CD4-positive, alpha-beta T cell (primary cell): ENCODE data around the gene NCKAP1. TPM values are rescaled to one million over a fixed set of nuclear protein-coding genes. Genes with fewer than 3 reads are reported as not detected.

Source experiments
- ATAC-seq: fragments of 200-7000 bp; cut with Tn5 transposase; one replicate; pipeline ENCODE4 v1.10.0; 2022; ENCODE audit warnings: mild to moderate bottlenecking; ENCODE audit not compliant: poor library complexity
- CTCF ChIA-PET: fragments of 350-600 bp; sonication (Branson Sonifier 250); formaldehyde crosslinking; loops from one replicate; lab custom pipeline; 2021; ENCODE audit warnings: antibody characterized with exemption, inconsistent platforms; lab: Charles Lee
- POLR2A ChIA-PET: fragments of 350-600 bp; sonication (Branson Sonifier 250); formaldehyde crosslinking; loops from one replicate; lab custom pipeline; 2021; ENCODE audit warnings: antibody characterized with exemption, inconsistent platforms; lab: Charles Lee
- DNase-seq, 14 experiments: peaks; one replicate each; pipeline ENCODE4 v3.0.0-alpha.2; 2013 to 2020; ENCODE audit warnings: mixed read lengths in 2 of 14
- H3K27ac ChIP-seq, 2 donors: one replicate each; pipeline versions ENCODE4 v1.5.1 to v1.7.0; 2013; ENCODE audit warnings: low read length in 2 of 2, low read depth in 1 of 2, mild to moderate bottlenecking in 1 of 2
- H3K27me3 ChIP-seq, 2 experiments: 1 replicate in 1 of 2; 2 replicates in 1 of 2; pipeline versions ENCODE4 v1.6.1 to v1.7.0; 2013; ENCODE audit warnings: low read length in 2 of 2, control low read depth in 1 of 2, mild to moderate bottlenecking in 1 of 2, moderate library complexity in 1 of 2; ENCODE audit not compliant: insufficient read depth in 2 of 2, control insufficient read depth in 1 of 2
- H3K36me3 ChIP-seq: one replicate; pipeline ENCODE4 v1.6.1; 2013; ENCODE audit warnings: low read length, control low read depth; ENCODE audit not compliant: insufficient read depth
- H3K4me1 ChIP-seq: one replicate; pipeline ENCODE4 v1.6.1; 2013; ENCODE audit warnings: low read length, control low read depth; ENCODE audit not compliant: insufficient read depth
- H3K4me3 ChIP-seq: one replicate; pipeline ENCODE4 v1.5.1; 2013; ENCODE audit warnings: mild to moderate bottlenecking, low read length, moderate library complexity
- H3K9me3 ChIP-seq, 2 experiments: 1 replicate in 1 of 2; 2 replicates in 1 of 2; pipeline versions ENCODE4 v1.6.1 to v1.7.0; 2013; ENCODE audit warnings: low read length in 2 of 2, mild to moderate bottlenecking in 2 of 2, control low read depth in 1 of 2, moderate library complexity in 1 of 2; ENCODE audit not compliant: control insufficient read depth in 1 of 2, insufficient read depth in 1 of 2
- H3K27ac Mint-ChIP-seq: one replicate; pipeline ENCODE4 v1.8.0; 2020; ENCODE audit warnings: mixed read lengths
- H3K27me3 Mint-ChIP-seq: one replicate; pipeline ENCODE4 v1.8.0; 2021; ENCODE audit warnings: mixed read lengths
- H3K36me3 Mint-ChIP-seq: one replicate; pipeline ENCODE4 v1.8.0; 2021; ENCODE audit warnings: low read depth, mixed read lengths
- H3K4me1 Mint-ChIP-seq: one replicate; pipeline ENCODE4 v1.8.0; 2021; ENCODE audit warnings: low read depth, mixed read lengths
- H3K4me3 Mint-ChIP-seq: one replicate; pipeline ENCODE4 v1.8.0; 2020; ENCODE audit warnings: mild to moderate bottlenecking, mixed read lengths
- H3K9me3 Mint-ChIP-seq: one replicate; pipeline ENCODE4 v1.8.0; 2020; ENCODE audit warnings: mixed read lengths
- intact Hi-C, 2 experiments: fragments of 100-400 bp; cut with DNase I in 1 of 2; cut with micrococcal nuclease in 1 of 2; formaldehyde crosslinking; loops; one replicate each; pipeline versions ENCODE4 v1.15.1 to v1.9.0; 2023 to 2025; cut with DNase I, micrococcal nuclease
- total RNA-seq, 174 experiments: library from RNA in 2 of 174; stranded (reverse) in 2 of 174; gene quantifications; one replicate each; pipeline ENCODE4 v1.2.3 and lab custom pipeline; 2021 to 2026
- TF ChIP-seq, protein P1 (sequence below): fragments of 200-600 bp; IDR thresholded peaks from one replicate; pipeline ENCODE4 v1.8.0; 2022; ENCODE audit warnings: antibody characterized with exemption, mild to moderate bottlenecking

Gene NCKAP1
- total RNA-seq, 2 experiments from 2014 or later, result 2.4 to 2.5 TPM

DNA sequence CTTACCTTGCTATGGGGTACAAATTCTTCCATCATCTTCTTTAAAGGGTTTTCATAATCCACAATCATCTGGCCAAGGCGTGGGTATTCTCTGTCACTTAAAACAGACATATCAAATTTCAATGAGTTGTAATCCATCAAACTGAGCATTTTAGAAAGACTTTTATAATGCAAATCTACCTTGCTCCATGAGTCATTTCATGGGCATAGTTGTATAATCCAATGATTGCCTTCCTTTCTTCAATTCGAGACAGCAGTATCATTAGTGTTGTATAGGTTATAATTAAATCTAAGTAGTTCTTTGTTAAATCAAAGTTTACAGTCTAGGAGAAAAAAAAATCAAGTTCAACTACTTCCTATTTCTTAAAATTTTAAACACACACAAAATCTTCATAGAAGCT is 36.3 kb downstream of the NCKAP1 start:
- Mint-ChIP-seq H3K4me1 (no peaks in the 10 kb centered on the region), H3K4me3 (no peak overlapping the region), H3K36me3 (peaks cover 18% of the 10 kb centered on the region), H3K9me3 (no peaks in the 10 kb centered on the region), H3K27ac (no peak overlapping the region), H3K27me3 (no peaks in the 10 kb centered on the region)
- DNase-seq (no peak), ATAC-seq (no peak)
- CTCF ChIA-PET, result no interaction called here
- POLR2A ChIA-PET, result no interaction called here
- H3K36me3 ChIP-seq, result no peaks in the 10 kb centered on the region
- H3K4me3 ChIP-seq, result no peak overlapping the region
- no peaks in the 10 kb centered on the region for H3K4me1 ChIP-seq
- no peaks in the 10 kb centered on the region for H3K27me3 ChIP-seq
- TF ChIP-seq, protein P1, sequence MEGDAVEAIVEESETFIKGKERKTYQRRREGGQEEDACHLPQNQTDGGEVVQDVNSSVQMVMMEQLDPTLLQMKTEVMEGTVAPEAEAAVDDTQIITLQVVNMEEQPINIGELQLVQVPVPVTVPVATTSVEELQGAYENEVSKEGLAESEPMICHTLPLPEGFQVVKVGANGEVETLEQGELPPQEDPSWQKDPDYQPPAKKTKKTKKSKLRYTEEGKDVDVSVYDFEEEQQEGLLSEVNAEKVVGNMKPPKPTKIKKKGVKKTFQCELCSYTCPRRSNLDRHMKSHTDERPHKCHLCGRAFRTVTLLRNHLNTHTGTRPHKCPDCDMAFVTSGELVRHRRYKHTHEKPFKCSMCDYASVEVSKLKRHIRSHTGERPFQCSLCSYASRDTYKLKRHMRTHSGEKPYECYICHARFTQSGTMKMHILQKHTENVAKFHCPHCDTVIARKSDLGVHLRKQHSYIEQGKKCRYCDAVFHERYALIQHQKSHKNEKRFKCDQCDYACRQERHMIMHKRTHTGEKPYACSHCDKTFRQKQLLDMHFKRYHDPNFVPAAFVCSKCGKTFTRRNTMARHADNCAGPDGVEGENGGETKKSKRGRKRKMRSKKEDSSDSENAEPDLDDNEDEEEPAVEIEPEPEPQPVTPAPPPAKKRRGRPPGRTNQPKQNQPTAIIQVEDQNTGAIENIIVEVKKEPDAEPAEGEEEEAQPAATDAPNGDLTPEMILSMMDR, result no peak
- intact Hi-C loops, result no loop called here
- H3K9me3 ChIP-seq, result no peaks in the 10 kb centered on the region
- H3K27ac ChIP-seq, result no peak overlapping the region

DNA sequence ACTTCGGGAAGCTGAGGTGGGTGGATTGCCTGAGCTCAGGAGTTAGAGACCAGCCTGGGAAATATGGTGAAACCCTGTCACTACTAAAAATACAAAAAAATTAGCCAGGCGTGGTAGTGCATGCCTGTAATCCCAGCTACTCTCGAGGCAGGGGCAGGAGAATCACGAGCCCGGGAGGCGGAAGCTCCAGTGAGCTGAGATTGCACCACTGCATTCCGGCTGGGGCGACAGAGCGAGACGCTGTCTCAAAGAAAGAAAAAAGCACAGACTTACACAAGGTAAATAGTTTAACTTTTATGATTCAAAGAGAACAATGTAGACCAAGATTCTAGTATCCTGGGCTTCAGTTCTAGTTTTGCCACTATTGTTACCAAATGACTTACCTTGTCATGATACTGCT is 37.4 kb downstream of the NCKAP1 start:
- Histone ChIP-seq H3K4me3 (no peak overlapping the region), H3K4me1 (no peaks in the 10 kb centered on the region), H3K27ac (no peak overlapping the region), H3K9me3 (no peaks in the 10 kb centered on the region), H3K27me3 (no peaks in the 10 kb centered on the region), H3K36me3 (no peaks in the 10 kb centered on the region)
- POLR2A ChIA-PET, result interaction anchor here (0.6 to 1.2 kb wide), 2 partner anchors 11 to 15 kb away, joined by 4 read pairs; no protein-coding TSS in a partner anchor
- TF ChIP-seq, protein P1, result no peak
- Mint-ChIP-seq H3K9me3 (no peaks in the 10 kb centered on the region), H3K4me3 (no peak overlapping the region), H3K4me1 (no peaks in the 10 kb centered on the region), H3K27ac (no peak overlapping the region), H3K36me3 (peaks cover 19% of the 10 kb centered on the region), H3K27me3 (no peaks in the 10 kb centered on the region)
- ATAC-seq, result no peak
- no peak for DNase-seq
- CTCF ChIA-PET, result no interaction called here
- intact Hi-C loops, result no loop called here

DNA sequence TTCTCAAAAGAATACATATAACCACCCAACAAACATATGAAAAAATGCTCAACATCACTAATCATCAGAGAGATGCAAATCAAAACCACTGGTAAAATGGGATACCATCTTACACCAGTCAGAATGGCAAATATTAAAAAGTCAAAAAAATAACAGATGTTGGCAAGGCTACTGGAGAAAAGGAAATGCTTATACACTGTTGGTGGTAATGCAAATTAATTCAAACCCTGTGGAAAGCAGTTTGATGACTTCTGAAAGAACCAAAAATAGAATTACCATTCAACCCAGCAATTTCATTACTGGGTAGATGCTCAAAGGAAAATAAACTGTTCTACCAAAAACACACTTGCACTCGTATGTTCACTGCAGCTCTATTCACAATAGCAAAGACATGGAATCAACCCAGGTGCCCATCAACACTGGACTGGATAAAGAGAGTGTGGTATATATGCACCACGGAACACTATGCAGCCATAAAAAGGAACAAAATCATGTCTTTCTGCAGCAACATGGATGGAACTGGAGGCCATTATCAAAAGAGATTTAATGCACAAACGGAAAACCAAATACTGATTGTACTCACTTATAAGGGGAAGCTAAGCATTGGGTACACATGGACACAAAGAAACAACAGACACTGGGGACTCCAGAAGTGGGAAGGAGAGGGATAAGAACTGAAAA is 38.8 kb downstream of the NCKAP1 start:
- intact Hi-C loops, result no loop called here
- Histone ChIP-seq H3K4me3 (no peak overlapping the region), H3K4me1 (no peaks in the 10 kb centered on the region), H3K27me3 (no peaks in the 10 kb centered on the region), H3K36me3 (no peaks in the 10 kb centered on the region), H3K27ac (no peak overlapping the region), H3K9me3 (no peaks in the 10 kb centered on the region)
- CTCF ChIA-PET, result no interaction called here
- no peaks in the 10 kb centered on the region for H3K9me3 Mint-ChIP-seq
- H3K36me3 Mint-ChIP-seq, result peaks cover 19% of the 10 kb centered on the region
- H3K27ac Mint-ChIP-seq, result no peak overlapping the region
- H3K4me1 Mint-ChIP-seq, result no peaks in the 10 kb centered on the region
- DNase-seq (no peak), ATAC-seq (no peak)
- TF ChIP-seq, protein P1, result no peak
- H3K27me3 Mint-ChIP-seq, result no peaks in the 10 kb centered on the region
- H3K4me3 Mint-ChIP-seq, result no peak overlapping the region
- POLR2A ChIA-PET, result interaction anchor here (1.2 kb wide), 1 partner anchor 12 kb away, joined by 4 read pairs; no protein-coding TSS in a partner anchor
